Tibial nerve (tissue), 4 donors: ENCODE data around the gene TOGARAM1.

Experiments used
- EP300 ChIP-seq, 2 donors: sonication (generic); formaldehyde crosslinking; IDR thresholded peaks; one replicate each; pipeline ENCODE4 v1.6.1; 2017; ENCODE audit warnings: antibody characterized with exemption in 2 of 2, mild to moderate bottlenecking in 1 of 2
- POLR2A ChIP-seq, 2 donors: fragments of 450-650 bp; IDR thresholded peaks; one replicate each; pipeline ENCODE4 v1.6.1; 2017; ENCODE audit warnings: antibody characterized with exemption in 2 of 2, mild to moderate bottlenecking in 2 of 2, moderate library complexity in 2 of 2
- TF ChIP-seq, protein P1 (sequence below), 5 experiments: fragments of 200-600 bp in 3 of 5; fragments of 450-650 bp in 2 of 5; sonication (generic) in 3 of 5; IDR thresholded peaks; one replicate each; pipeline ENCODE4 v1.5.1; 2016 to 2019; ENCODE audit warnings: antibody characterized with exemption in 5 of 5, mild to moderate bottlenecking in 3 of 5, moderate library complexity in 2 of 5

DNA sequence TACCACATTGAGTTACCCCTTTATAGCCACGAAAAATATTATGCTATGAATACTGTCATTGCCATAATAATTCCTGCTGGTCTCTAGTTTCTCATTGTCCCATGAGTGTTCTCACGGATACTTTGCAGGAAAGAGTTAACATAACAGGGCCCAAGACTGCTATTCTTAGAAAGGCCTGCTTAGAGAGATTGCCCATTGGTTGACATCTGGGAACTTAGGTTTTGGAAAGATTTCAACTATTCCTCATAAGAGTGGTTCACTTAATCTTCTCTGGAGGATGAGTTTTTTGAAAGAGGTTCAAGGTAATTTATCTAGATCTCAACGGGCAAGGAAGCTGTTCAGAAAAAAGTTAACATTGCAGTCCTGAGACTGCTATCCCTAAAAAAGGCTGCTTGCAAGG, 103.5 kb downstream of the TOGARAM1 start:
- TF ChIP-seq POLR2A (IDR thresholded peaks at IDR 0.05) (no peak), EP300 (IDR thresholded peaks at IDR 0.05) (no peak)
- TF ChIP-seq, protein P1, sequence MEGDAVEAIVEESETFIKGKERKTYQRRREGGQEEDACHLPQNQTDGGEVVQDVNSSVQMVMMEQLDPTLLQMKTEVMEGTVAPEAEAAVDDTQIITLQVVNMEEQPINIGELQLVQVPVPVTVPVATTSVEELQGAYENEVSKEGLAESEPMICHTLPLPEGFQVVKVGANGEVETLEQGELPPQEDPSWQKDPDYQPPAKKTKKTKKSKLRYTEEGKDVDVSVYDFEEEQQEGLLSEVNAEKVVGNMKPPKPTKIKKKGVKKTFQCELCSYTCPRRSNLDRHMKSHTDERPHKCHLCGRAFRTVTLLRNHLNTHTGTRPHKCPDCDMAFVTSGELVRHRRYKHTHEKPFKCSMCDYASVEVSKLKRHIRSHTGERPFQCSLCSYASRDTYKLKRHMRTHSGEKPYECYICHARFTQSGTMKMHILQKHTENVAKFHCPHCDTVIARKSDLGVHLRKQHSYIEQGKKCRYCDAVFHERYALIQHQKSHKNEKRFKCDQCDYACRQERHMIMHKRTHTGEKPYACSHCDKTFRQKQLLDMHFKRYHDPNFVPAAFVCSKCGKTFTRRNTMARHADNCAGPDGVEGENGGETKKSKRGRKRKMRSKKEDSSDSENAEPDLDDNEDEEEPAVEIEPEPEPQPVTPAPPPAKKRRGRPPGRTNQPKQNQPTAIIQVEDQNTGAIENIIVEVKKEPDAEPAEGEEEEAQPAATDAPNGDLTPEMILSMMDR (IDR thresholded peaks at IDR 0.05) = no peak
